Stimulated activated naive CD4-positive, alpha-beta T cell treated with Interleukin-2 at 50 U/mL for 16 hours (primary cell): ENCODE measurements around the gene CDT1.

Source experiments
- DNase-seq: peaks from one replicate; lab custom pipeline; 2025; lab: John Stamatoyannopoulos, UW

Gene CDT1

GRCh38 chr16:88836791-88837190 is 33.2 kb downstream of the CDT1 start:
- no peak for DNase-seq

DNA sequence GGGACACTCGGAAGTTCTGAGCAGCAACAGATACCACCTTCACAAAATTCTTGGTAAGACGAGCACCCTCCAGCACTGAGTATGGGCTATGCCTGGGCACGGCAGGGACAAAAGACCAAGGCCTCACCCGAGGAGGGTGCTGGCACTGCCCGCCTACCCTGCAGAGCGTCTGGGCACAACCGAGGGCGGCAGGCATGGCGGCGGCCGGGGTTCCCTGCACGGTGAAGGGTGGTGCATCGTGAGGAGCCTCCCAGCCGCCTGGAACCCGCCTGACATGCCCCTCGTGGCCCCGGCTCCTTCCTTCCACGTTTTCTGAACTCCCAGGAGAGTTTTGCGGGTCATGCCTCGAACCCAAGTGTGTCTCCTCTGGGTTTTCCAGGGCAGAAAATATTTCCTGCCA is 34.2 kb downstream of the CDT1 start:
- DNase-seq: no peak

DNA sequence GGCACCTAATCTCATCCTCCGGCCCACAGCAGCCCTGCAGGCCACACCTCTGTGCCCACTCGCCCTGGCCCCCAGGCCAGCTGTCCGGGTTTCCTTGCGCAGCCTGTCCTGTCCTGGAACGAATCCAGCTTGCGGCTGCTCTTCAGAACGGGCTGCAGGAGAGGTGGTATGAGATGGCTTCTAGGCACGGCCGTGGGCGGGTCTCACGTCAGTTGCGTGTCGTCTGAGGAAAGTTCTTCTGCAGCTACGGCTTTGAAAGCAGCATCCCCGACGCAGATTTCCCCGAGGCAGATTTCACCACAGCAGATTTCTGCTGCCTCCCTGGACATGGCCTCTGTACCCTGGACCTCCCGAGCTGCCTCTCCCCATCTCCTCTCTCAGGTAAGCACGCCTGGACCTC is 35.0 kb downstream of the CDT1 start:
- no peak for DNase-seq

DNA sequence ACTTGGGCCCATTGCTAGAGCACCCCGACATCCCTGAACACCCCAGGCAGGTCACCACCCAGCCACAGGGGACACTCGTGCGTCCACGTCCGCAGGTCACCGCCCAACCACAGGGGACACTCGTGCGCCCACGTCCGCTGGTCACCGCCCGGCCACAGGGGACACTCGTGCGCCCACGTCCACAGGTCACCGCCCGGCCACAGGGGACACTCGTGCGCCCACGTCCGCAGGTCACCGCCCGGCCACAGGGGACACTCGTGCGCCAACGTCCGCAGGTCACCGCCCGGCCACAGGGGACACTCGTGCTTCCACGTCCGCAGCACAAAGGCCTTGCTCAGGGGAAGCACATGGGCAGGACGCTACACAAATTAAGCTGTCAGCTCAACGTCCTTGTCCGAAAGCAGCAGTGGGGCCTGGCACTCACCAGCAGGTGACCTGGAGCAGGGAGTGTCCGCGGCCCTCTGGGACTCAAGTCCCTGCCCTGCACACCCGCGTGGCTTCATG is 35.5 kb downstream of the CDT1 start:
- DNase-seq: no peak

GRCh38 chr16:88839745-88840599 is 36.4 kb downstream of the CDT1 start:
- no peak for DNase-seq

GRCh38 chr16:88840600-88841215 is 37.1 kb downstream of the CDT1 start:
- no peak for DNase-seq

DNA sequence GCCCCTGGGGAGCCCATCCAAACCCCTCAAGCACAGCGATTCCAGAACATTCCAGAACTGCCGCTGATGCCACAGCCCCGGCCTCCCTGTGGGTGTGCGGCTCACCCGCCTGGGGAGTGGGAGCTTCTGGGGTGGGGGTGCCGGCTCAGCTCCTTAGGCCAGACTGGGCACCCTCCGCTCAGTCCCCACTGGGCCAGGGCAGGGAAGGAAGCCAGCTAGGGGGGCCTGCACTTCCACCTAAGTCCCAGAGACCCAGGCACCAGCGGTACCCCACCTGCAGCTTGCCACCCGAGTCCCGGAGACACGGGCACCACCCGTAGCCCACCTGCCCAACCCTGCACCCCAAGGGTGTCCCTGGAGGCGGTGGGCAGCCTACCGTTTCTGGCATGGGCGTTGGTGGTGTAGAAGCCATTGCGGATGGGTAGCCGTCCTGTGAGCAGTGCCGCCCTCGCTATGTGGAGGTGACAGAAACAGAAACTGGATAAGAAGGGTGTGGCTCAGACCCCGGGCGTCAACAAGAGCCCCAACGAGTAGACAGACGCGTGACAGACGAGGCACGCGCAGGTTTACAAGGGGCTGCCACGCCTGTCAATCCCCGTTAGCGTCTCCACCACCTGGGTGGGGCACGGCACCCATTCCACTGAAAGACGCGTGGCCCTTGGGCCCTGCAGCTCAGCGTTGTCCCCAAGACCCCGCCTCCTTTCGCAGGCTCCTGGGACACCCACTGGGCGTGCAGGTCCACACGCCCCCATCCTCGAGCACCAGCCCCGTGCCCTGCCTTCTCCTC is 38.1 kb downstream of the CDT1 start:
- no peak for DNase-seq

DNA sequence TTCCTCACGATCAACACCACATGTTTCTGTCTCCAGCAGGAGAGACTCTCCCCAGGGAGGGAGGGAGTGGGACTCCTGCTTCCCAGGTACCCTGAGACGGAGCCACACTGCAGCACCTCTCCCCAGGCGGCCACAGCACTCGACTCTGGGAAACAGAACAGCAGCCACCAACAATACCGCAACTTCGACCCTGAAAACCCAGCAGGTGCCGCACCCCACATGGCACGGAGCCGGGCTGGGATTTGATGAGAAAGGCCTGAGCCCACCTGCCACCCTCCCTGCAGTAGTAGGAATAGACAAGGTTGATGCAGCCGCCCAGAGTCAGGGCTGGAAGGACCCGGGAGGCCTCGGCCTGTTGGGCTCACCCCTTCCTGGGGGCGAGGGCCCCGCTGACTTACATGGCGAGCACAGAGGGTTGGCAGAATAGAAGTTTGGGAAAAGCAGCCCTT is 38.7 kb downstream of the CDT1 start:
- no peak for DNase-seq

- DNase-seq: no peak
These were observed 39.2 kb downstream of the CDT1 start for GRCh38 chr16:88842806-88843205.

GRCh38 chr16:88843256-88843655 is 39.7 kb downstream of the CDT1 start:
- DNase-seq: no peak

DNA sequence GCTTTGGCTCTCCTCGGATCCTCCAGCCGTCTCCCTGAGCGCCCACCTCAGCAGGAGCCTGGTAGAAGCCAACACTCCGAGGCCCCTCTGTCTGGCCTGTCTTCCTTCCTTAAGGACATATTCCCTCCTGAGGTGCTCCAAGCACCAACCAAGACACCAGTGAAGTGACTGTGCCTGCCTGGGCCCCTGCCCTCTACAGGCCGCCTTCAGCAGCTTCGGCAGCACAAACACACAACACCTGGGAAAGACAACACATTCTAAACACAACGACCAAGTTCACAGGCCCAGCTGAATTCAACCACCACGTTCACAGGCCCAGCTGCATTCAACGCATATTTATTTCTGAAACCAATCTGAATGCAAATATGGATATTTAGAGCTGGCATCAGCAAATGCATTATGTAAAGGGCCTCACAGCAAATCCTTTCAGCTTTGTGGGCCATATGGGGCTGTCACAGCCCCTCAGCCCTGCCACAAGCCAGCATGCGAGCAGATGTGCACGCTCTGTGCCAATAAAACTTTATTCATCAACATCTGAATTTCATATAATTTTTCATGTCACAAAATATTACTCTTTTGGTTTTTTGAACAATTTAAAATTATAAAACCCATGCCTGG is 40.9 kb downstream of the CDT1 start:
- DNase-seq: no peak

DNA sequence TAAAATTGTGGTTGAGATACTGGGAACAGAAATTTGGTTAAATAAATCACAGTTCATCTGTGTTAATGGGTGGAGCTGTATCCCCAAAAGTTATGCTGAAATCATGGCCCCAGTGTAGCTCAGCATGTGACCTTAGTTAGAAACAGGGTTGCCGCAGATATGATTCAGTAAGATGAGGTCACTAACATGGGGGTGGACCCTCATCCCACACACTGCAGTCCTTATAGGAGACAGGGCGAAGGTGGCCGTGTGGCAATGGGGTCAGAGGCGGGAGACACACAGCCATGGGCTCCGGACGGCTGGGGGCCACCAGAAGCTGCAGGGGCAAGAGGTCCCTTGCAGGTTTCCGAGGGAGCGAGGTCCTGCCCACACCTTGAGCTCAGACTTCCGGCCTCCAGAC is 42.5 kb downstream of the CDT1 start:
- DNase-seq: no peak

DNA sequence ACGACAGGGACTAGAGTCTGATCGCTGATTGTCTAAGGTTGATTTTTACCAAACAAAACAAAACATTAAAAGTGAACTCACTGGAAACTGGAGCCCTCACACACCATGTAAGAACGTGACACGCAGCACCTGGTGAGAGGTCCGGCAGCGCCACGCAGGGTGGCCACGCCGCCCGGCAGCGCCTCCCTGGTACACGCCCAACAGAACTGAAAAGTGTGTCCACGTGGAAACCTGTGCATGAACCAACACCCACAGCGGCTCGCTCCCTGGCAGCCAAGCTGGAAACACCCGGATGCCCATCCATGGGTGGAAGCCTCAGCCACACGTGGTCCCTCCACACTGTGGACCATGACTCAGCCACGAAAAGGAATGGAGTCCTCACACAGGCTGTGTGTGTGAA is 44.1 kb downstream of the CDT1 start:
- DNase-seq: no peak

DNA sequence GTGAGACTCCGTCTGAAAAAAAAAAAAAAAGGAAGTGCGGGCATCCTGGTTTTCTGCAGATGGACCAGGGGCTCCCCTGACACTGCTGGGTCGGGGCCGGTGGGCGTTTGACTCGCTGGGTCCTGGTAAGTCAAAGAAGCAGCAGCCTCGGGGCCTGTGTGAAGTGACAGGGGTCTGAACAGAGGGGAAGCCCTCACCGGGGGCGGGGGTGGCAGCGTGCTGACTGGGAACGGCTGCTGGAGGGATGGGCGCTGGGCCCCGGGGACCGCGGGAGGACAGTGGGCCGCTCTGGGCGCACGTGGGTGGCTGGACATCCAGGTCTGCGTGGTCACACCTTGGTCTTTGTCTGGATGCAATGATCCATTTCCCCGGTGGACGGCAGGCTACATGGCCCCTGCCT is 45.0 kb downstream of the CDT1 start:
- DNase-seq: no peak

- no peak for DNase-seq
These were observed 47.1 kb downstream of the CDT1 start for GRCh38 chr16:88850531-88851199.

DNA sequence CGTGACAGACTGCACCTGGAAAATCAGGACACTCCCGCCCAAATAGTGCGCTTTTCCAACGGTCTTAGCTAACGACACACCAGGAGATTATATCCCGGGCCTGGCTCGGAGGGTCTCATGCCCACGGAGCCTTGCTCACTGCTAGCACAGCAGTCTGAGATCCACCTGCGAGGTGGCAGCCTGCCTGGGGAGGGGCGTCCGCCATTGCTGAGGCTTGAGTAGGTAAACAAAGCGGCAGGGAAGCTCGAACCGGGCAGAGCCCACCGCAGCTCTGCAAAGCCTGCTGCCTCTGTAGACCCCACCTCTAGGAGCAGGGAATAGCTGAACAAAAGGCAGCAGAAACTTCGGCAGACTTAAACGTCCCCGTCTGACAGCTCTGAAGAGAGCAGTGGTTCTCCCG is 48.0 kb downstream of the CDT1 start:
- DNase-seq: no peak

GRCh38 chr16:88853325-88853941 is 49.8 kb downstream of the CDT1 start:
- DNase-seq: no peak

DNA sequence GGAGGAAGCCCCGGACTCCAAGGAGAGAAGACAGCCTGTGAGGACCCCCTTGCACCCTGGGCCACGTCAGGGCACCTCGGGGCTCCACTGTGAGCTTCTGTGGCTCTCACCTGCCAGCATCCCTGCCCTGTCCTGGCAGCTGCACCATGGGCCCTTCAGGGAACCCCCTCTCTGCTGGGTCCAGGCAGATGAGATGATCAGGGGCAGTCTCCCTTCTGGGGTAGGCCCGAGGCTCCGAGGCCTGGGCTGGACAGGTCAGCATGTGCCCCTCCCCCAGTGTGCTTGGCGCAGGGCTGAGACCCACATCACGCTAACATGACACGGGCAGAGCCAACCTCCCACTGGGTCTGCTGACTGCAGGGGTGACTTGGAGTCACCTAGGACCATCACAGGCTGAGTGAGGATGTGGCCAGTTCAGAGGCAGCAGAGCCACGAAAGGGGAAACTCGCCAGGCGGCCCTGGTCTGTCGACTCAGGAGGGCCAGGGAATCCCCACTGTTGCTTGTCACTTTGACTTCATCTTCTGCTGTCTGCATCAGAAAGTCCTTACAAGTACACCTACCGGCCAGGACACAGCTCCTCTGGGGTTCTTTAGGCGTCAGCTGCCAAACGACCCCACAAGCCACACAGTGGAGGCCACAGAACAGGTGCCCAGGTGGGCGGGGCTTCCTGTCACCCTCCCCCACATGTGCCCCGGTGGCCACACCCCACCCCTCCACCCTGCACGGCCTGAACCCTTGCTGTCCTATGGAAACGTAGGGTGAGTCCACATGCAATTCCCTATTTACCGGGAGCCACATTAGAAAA is 50.9 kb downstream of the CDT1 start:
- DNase-seq: no peak

GRCh38 chr16:88855176-88855575 is 51.6 kb downstream of the CDT1 start:
- no peak for DNase-seq

DNA sequence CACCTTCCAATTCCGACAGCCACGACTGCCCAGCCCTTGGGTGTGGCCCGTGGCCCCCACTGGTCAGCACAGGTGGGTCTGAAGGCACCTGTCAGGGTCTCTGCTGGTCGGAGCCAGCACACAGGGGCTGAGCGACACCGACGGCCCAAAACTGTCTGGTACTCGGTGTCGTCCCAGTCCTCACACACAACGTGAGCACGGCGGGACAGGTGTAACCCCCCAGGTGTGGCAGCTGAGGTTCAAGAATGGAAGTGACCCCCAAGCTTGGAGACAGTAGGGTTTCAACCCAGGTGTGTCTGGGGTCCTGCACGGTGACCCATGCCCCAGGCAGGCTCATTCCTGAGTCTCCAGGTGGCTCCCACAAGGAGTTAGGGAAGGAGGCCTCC is 52.1 kb downstream of the CDT1 start:
- no peak for DNase-seq
